ENCODE data around the gene DENND5A.

Gene DENND5A

GRCh38 chr11:9094420-9094819, 170.7 kb downstream of the DENND5A start:
- no peak for DNase-seq

- no peak for DNase-seq
Measured at GRCh38 chr11:9092853-9093778, 172.0 kb downstream of the DENND5A start.

GRCh38 chr11:9092072-9092471, 173.1 kb downstream of the DENND5A start:
- DNase-seq: no peak

- no peak for DNase-seq
Measured at GRCh38 chr11:9091044-9091922, 173.9 kb downstream of the DENND5A start, which contains the start of gene SCUBE2. SCUBE2 (minus strand) TSS chr11:9091599; CDS start chr11:9091528, 71 bp downstream.

- DNase-seq: no peak
Measured at GRCh38 chr11:9090488-9091043, 174.6 kb downstream of the DENND5A start.

GRCh38 chr11:9089636-9090035, 175.5 kb downstream of the DENND5A start:
- DNase-seq: no peak

GRCh38 chr11:9089061-9089460, 176.1 kb downstream of the DENND5A start:
- no peak for DNase-seq

All from stimulated activated CD4-positive, alpha-beta T cell treated with anti-CD3 and anti-CD28 coated beads, Interleukin-4, amount 100 ng/mL, for 4 hours (primary cell).